WTC11 (cell line): ENCODE results near the gene CALY. TPM values are rescaled to one million over a fixed set of nuclear protein-coding genes. Genes with fewer than 3 reads are reported as not detected.

ENCODE experiments used
- ATAC-seq: fragments of 200-7000 bp; cut with Tn5 transposase; 2 replicates; pipeline ENCODE4 v1.10.0; 2021; ENCODE audit warnings: mild to moderate bottlenecking, moderate library complexity
- CTCF ChIA-PET: fragments of 300-600 bp; sonication (Branson Sonifier 250); formaldehyde crosslinking; loops from one replicate; lab custom pipeline; 2021; ENCODE audit warnings: antibody characterized with exemption; lab: Charles Lee
- POLR2A ChIA-PET: fragments of 350-600 bp; sonication (Branson Sonifier 250); formaldehyde crosslinking; loops from one replicate; lab custom pipeline; 2021; ENCODE audit warnings: antibody characterized with exemption; lab: Charles Lee
- DNase-seq: peaks from one replicate; pipeline ENCODE4 v3.0.0; 2021; ENCODE audit warnings: low spot score
- H3K27ac Mint-ChIP-seq: 2 replicates; pipeline ENCODE4 v1.8.0; 2021; ENCODE audit warnings: mixed read lengths
- H3K27me3 Mint-ChIP-seq: 2 replicates; pipeline ENCODE4 v1.8.0; 2021; ENCODE audit warnings: low read depth, mild to moderate bottlenecking, moderate library complexity, mixed read lengths
- H3K36me3 Mint-ChIP-seq: 2 replicates; pipeline ENCODE4 v1.8.0; 2021; ENCODE audit warnings: mixed read lengths
- H3K4me1 Mint-ChIP-seq: 2 replicates; pipeline ENCODE4 v1.8.0; 2022; ENCODE audit warnings: mixed read lengths
- H3K4me3 Mint-ChIP-seq: 2 replicates; pipeline ENCODE4 v1.8.0; 2021; ENCODE audit warnings: mild to moderate bottlenecking, moderate library complexity, mixed read lengths
- H3K9me3 Mint-ChIP-seq: 2 replicates; pipeline ENCODE4 v1.8.0; 2021; ENCODE audit warnings: mixed read lengths
- CREM ChIP-seq: sonication (generic); formaldehyde crosslinking; IDR thresholded peaks from 2 replicates; pipeline ENCODE4 v1.8.1; 2022; ENCODE audit warnings: mild to moderate bottlenecking, missing genetic modification reagents, moderate library complexity
- ELF4 ChIP-seq: sonication (generic); formaldehyde crosslinking; IDR thresholded peaks from 2 replicates; pipeline ENCODE4 v1.8.1; 2022; ENCODE audit warnings: low read depth, mild to moderate bottlenecking, moderate library complexity, missing genetic modification reagents
- EMX1 ChIP-seq: fragments of 250-450 bp; sonication (Bioruptor Pico); IDR thresholded peaks from 2 replicates; pipeline ENCODE4 v1.8.0; 2021; ENCODE audit warnings: mild to moderate bottlenecking
- FOXP1 ChIP-seq: sonication (generic); formaldehyde crosslinking; IDR thresholded peaks from 2 replicates; pipeline ENCODE4 v1.8.0; 2022; ENCODE audit warnings: missing genetic modification reagents, mild to moderate bottlenecking, moderate library complexity, borderline replicate concordance
- GRHL2 ChIP-seq: fragments of 250-450 bp; sonication (Bioruptor Pico); IDR thresholded peaks from 2 replicates; pipeline ENCODE4 v1.8.0; 2022; ENCODE audit warnings: mild to moderate bottlenecking, moderate library complexity; ENCODE audit not compliant: insufficient replicate concordance, severe bottlenecking
- KAT7 ChIP-seq: sonication (generic); formaldehyde crosslinking; IDR thresholded peaks from 2 replicates; pipeline ENCODE4 v1.8.1; 2023; ENCODE audit warnings: missing genetic modification reagents, mild to moderate bottlenecking, borderline replicate concordance
- MXD4 ChIP-seq: fragments of 250-450 bp; sonication (Bioruptor Pico); IDR thresholded peaks from 2 replicates; pipeline ENCODE4 v1.8.0; 2021; ENCODE audit warnings: mild to moderate bottlenecking, moderate library complexity, borderline replicate concordance
- OVOL2 ChIP-seq: fragments of 250-450 bp; sonication (Bioruptor Pico); IDR thresholded peaks from 2 replicates; pipeline ENCODE4 v1.9.0; 2021; ENCODE audit warnings: mild to moderate bottlenecking, borderline replicate concordance
- RELA ChIP-seq: sonication (generic); formaldehyde crosslinking; IDR thresholded peaks from 2 replicates; pipeline ENCODE4 v1.8.1; 2022; ENCODE audit warnings: missing genetic modification reagents, mild to moderate bottlenecking, borderline replicate concordance
- SMAD3 ChIP-seq: sonication (generic); formaldehyde crosslinking; IDR thresholded peaks from 2 replicates; pipeline ENCODE4 v1.8.0; 2022; ENCODE audit warnings: missing genetic modification reagents, mild to moderate bottlenecking, borderline replicate concordance
- TCF7 ChIP-seq: sonication (generic); formaldehyde crosslinking; IDR thresholded peaks from 2 replicates; pipeline ENCODE4 v1.8.0; 2022; ENCODE audit warnings: mild to moderate bottlenecking, low read depth, missing genetic modification reagents, moderate library complexity
- TEAD4 ChIP-seq: sonication (generic); formaldehyde crosslinking; IDR thresholded peaks from 2 replicates; pipeline ENCODE4 v1.8.0; 2022; ENCODE audit warnings: mild to moderate bottlenecking, missing genetic modification reagents
- ZNF121 ChIP-seq: sonication (generic); formaldehyde crosslinking; IDR thresholded peaks from 2 replicates; pipeline ENCODE4 v1.8.0; 2023; ENCODE audit warnings: missing genetic modification reagents
- ZNF232 ChIP-seq: sonication (generic); formaldehyde crosslinking; IDR thresholded peaks from 2 replicates; pipeline ENCODE4 v1.8.0; 2022; ENCODE audit warnings: mild to moderate bottlenecking, missing genetic modification reagents
- ZNF671 ChIP-seq: fragments of 250-450 bp; sonication (Bioruptor Pico); IDR thresholded peaks from 2 replicates; pipeline ENCODE4 v1.8.0; 2021; ENCODE audit warnings: mild to moderate bottlenecking
- total RNA-seq: library from RNA; stranded (reverse); gene quantifications from 3 replicates; pipeline ENCODE4 v1.2.3, GENCODE V29; 2021
- TF ChIP-seq, protein P1 (sequence below): fragments of 250-450 bp; sonication (Bioruptor Pico); IDR thresholded peaks from 2 replicates; pipeline ENCODE4 v1.9.0; 2021; ENCODE audit warnings: moderate library complexity, mild to moderate bottlenecking, inconsistent platforms, borderline replicate concordance
- TF ChIP-seq, protein P2 (sequence below): sonication (generic); formaldehyde crosslinking; IDR thresholded peaks from 2 replicates; pipeline ENCODE4 v1.8.0; 2022; ENCODE audit warnings: mild to moderate bottlenecking, missing genetic modification reagents
- TF ChIP-seq, protein P3 (sequence below): sonication (generic); formaldehyde crosslinking; IDR thresholded peaks from 2 replicates; pipeline ENCODE4 v1.8.1; 2022; ENCODE audit warnings: mild to moderate bottlenecking, missing genetic modification reagents, moderate library complexity, borderline replicate concordance
- TF ChIP-seq, protein P4 (sequence below): sonication (generic); formaldehyde crosslinking; IDR thresholded peaks from 2 replicates; pipeline ENCODE4 v1.8.1; 2022; ENCODE audit warnings: low read depth, mild to moderate bottlenecking, moderate library complexity, missing genetic modification reagents, borderline replicate concordance
- TF ChIP-seq, protein P5 (sequence below): sonication (generic); formaldehyde crosslinking; IDR thresholded peaks from 2 replicates; pipeline ENCODE4 v1.8.0; 2023; ENCODE audit warnings: missing genetic modification reagents
- TF ChIP-seq, protein P6 (sequence below): sonication (generic); formaldehyde crosslinking; conservative IDR thresholded peaks from 2 replicates; pipeline ENCODE4 v1.8.1; 2022; ENCODE audit warnings: mild to moderate bottlenecking, missing genetic modification reagents

The CALY gene
- total RNA-seq, 1 experiment from 2014 or later, result 0.63 TPM

DNA sequence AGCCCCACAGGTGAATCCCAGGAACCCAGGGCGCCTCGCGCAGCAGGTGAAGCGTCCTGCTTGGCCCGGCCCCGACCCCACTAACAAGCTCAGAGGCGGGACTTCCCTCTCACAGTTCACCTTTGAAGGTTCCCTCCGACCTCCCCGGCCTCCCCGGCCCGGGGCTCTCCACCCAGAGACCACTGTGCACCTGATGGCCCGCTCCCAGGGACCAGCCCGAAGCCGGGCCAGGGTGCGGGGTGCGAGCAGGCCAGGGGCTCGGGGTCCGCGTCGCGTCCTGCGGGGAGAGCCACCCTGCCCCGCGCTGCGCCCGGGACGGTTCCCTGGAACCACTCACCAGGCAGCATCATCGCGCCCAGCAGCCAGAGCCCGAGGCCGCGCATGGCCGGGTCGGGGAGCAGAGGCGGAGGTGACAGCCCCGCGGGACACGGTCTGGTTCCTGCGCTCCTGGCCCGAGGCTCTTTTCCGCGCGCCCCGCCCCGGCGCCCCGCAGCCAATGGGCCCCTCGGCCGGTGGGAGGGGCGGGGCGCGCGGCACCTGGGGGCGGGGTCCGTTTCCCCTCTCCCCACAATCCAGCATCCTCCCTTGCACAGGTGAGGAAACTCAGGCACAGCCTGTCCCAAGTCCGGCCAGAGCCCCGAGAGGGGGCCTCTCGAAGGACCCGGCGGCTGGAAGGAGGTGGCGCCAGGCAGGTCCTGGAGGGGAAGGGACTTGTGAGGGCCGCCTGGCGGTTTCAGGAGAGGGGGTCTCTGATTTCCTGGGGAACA is 60.1 kb downstream of the CALY start, which contains the start of gene ADAM8 (continued):
- TF ChIP-seq, protein P1, sequence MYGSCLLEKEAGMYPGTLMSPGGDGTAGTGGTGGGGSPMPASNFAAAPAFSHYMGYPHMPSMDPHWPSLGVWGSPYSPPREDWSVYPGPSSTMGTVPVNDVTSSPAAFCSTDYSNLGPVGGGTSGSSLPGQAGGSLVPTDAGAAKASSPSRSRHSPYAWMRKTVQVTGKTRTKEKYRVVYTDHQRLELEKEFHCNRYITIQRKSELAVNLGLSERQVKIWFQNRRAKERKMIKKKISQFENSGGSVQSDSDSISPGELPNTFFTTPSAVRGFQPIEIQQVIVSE (CRISPR knock-in tag), result no peak
- no peak for TF ChIP-seq TCF7 (CRISPR knock-in tag)
- no peak for TF ChIP-seq ZNF232
- TF ChIP-seq, protein P2, sequence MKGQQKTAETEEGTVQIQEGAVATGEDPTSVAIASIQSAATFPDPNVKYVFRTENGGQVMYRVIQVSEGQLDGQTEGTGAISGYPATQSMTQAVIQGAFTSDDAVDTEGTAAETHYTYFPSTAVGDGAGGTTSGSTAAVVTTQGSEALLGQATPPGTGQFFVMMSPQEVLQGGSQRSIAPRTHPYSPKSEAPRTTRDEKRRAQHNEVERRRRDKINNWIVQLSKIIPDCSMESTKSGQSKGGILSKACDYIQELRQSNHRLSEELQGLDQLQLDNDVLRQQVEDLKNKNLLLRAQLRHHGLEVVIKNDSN (CRISPR knock-in tag), result no peak
- TF ChIP-seq, protein P3, sequence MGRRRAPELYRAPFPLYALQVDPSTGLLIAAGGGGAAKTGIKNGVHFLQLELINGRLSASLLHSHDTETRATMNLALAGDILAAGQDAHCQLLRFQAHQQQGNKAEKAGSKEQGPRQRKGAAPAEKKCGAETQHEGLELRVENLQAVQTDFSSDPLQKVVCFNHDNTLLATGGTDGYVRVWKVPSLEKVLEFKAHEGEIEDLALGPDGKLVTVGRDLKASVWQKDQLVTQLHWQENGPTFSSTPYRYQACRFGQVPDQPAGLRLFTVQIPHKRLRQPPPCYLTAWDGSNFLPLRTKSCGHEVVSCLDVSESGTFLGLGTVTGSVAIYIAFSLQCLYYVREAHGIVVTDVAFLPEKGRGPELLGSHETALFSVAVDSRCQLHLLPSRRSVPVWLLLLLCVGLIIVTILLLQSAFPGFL (CRISPR knock-in tag), result no peak
- TF ChIP-seq EMX1 (CRISPR knock-in tag), result no peak
- TF ChIP-seq OVOL2, result no peak
- TF ChIP-seq, protein P4, sequence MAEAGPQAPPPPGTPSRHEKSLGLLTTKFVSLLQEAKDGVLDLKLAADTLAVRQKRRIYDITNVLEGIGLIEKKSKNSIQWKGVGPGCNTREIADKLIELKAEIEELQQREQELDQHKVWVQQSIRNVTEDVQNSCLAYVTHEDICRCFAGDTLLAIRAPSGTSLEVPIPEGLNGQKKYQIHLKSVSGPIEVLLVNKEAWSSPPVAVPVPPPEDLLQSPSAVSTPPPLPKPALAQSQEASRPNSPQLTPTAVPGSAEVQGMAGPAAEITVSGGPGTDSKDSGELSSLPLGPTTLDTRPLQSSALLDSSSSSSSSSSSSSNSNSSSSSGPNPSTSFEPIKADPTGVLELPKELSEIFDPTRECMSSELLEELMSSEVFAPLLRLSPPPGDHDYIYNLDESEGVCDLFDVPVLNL (CRISPR knock-in tag), result no peak
- no peak for TF ChIP-seq RELA (CRISPR knock-in tag)

DNA sequence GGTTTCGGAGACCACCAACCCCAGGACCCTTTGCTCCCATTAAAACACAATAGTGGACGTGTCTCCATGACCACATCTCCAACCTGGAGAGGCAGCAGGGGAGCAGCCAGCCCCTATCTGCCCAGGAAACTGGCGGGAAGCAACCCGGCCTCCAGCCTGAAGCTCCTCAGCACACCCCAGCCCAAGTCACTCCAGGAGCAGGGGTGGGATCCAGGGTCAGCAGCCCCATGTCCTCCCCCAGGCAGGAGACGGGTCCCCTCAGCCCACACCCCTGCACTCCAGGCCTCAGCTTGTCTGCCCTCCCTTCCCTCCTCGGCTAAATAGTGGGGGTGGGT is 60.6 kb downstream of the CALY start:
- no peaks in the 10 kb centered on the region for H3K27me3 Mint-ChIP-seq
- peak overlapping the region; percentile 54 for H3K4me3 Mint-ChIP-seq
- POLR2A ChIA-PET, result no interaction called here
- H3K4me1 Mint-ChIP-seq, result peaks cover 6% of the 10 kb centered on the region; the same call in 1 of the 2 replicates
- no peak for ATAC-seq
- no peaks in the 10 kb centered on the region for H3K36me3 Mint-ChIP-seq
- no peak for DNase-seq
- no peaks in the 10 kb centered on the region for H3K9me3 Mint-ChIP-seq
- TF ChIP-seq MXD4 (CRISPR knock-in tag), result no peak
- TF ChIP-seq, protein P5, sequence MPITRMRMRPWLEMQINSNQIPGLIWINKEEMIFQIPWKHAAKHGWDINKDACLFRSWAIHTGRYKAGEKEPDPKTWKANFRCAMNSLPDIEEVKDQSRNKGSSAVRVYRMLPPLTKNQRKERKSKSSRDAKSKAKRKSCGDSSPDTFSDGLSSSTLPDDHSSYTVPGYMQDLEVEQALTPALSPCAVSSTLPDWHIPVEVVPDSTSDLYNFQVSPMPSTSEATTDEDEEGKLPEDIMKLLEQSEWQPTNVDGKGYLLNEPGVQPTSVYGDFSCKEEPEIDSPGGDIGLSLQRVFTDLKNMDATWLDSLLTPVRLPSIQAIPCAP (CRISPR knock-in tag), result no peak
- TF ChIP-seq GRHL2 (CRISPR knock-in tag), result no peak
- no peak for TF ChIP-seq KAT7 (CRISPR knock-in tag)
- TF ChIP-seq, protein P6, sequence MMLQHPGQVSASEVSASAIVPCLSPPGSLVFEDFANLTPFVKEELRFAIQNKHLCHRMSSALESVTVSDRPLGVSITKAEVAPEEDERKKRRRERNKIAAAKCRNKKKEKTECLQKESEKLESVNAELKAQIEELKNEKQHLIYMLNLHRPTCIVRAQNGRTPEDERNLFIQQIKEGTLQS (CRISPR knock-in tag), result no peak
- TF ChIP-seq ZNF121 (CRISPR knock-in tag), result no peak
- TF ChIP-seq SMAD3, result no peak
- no peak for TF ChIP-seq TEAD4 (CRISPR knock-in tag)
- no peak for TF ChIP-seq CREM
- no peak for TF ChIP-seq ELF4
- no peak for TF ChIP-seq FOXP1
- TF ChIP-seq ZNF671 (CRISPR knock-in tag), result no peak
- TF ChIP-seq, all 79 proteins: peak for 0
- H3K27ac Mint-ChIP-seq, result no peak overlapping the region
- CTCF ChIA-PET, result interaction anchor here (0.6 to 2.6 kb wide), 11 partner anchors 9 to 475 kb away, joined by 3 to 23 read pairs (median 5); no protein-coding TSS in a partner anchor
